Naive thymus-derived CD4-positive, alpha-beta T cell (primary cell): ENCODE measurements around the gene SLC4A1AP. TPM values are rescaled to one million over a fixed set of nuclear protein-coding genes. Genes with fewer than 3 reads are reported as not detected.

Experiments
- ATAC-seq: fragments of 150-1000 bp; cut with Tn5 transposase; 2 replicates; pipeline ENCODE4 v1.10.0; 2021; ENCODE audit warnings: mild to moderate bottlenecking, moderate library complexity
- CTCF ChIA-PET: fragments of 350-600 bp; sonication (Branson Sonifier 250); formaldehyde crosslinking; loops from one replicate; lab custom pipeline; 2021; ENCODE audit warnings: antibody characterized with exemption; lab: Charles Lee
- POLR2A ChIA-PET: fragments of 350-600 bp; sonication (Branson Sonifier 250); formaldehyde crosslinking; loops from one replicate; lab custom pipeline; 2021; ENCODE audit warnings: antibody characterized with exemption, inconsistent platforms; lab: Charles Lee
- DNase-seq, 9 donors: peaks; one replicate each; pipeline versions ENCODE4 v3.0.0 to v3.0.0-alpha.2; 2020 to 2022; ENCODE audit warnings: mixed read lengths in 1 of 9
- H3K27ac ChIP-seq: one replicate; pipeline ENCODE4 v1.7.0; 2013; ENCODE audit warnings: mild to moderate bottlenecking, low read depth, low read length, moderate library complexity
- H3K27me3 ChIP-seq, 2 donors: one replicate each; pipeline ENCODE4 v1.7.0; 2013; ENCODE audit warnings: low read length in 2 of 2, mild to moderate bottlenecking in 2 of 2, moderate library complexity in 2 of 2; ENCODE audit not compliant: control insufficient read depth in 2 of 2, insufficient read depth in 2 of 2
- H3K36me3 ChIP-seq, 3 experiments: 1 replicate in 2 of 3; 2 replicates in 1 of 3; pipeline ENCODE4 v1.7.0; 2013; ENCODE audit warnings: low read length in 3 of 3, mild to moderate bottlenecking in 3 of 3, moderate library complexity in 1 of 3; ENCODE audit not compliant: insufficient read depth in 3 of 3, control insufficient read depth in 2 of 3
- H3K4me1 ChIP-seq, 2 donors: one replicate each; pipeline ENCODE4 v1.7.0; 2013; ENCODE audit warnings: low read length in 2 of 2, mild to moderate bottlenecking in 2 of 2, moderate library complexity in 1 of 2; ENCODE audit not compliant: control insufficient read depth in 2 of 2, insufficient read depth in 2 of 2
- H3K4me3 ChIP-seq: 2 replicates; pipeline ENCODE4 v1.7.0; 2013; ENCODE audit warnings: mild to moderate bottlenecking, low read length
- H3K9me3 ChIP-seq, 3 experiments: 1 replicate in 2 of 3; 2 replicates in 1 of 3; pipeline ENCODE4 v1.7.0; 2013; ENCODE audit warnings: low read length in 3 of 3; ENCODE audit not compliant: control insufficient read depth in 2 of 3
- H3K27ac Mint-ChIP-seq, 9 donors: one replicate each; pipeline ENCODE4 v1.8.0; 2020 to 2022; ENCODE audit warnings: mixed read lengths in 9 of 9, mild to moderate bottlenecking in 8 of 9, moderate library complexity in 5 of 9, inconsistent platforms in 2 of 9
- H3K27me3 Mint-ChIP-seq, 5 donors: one replicate each; pipeline ENCODE4 v1.8.0; 2021 to 2022; ENCODE audit warnings: mixed read lengths in 5 of 5, mild to moderate bottlenecking in 1 of 5
- H3K36me3 Mint-ChIP-seq, 5 donors: one replicate each; pipeline ENCODE4 v1.8.0; 2020 to 2022; ENCODE audit warnings: mixed read lengths in 5 of 5, mild to moderate bottlenecking in 3 of 5, inconsistent platforms in 1 of 5
- H3K4me1 Mint-ChIP-seq, 7 donors: one replicate each; pipeline ENCODE4 v1.8.0; 2020 to 2022; ENCODE audit warnings: mixed read lengths in 7 of 7, mild to moderate bottlenecking in 3 of 7, inconsistent platforms in 1 of 7
- H3K4me3 Mint-ChIP-seq, 10 donors: one replicate each; pipeline ENCODE4 v1.8.0; 2020 to 2022; ENCODE audit warnings: mild to moderate bottlenecking in 10 of 10, mixed read lengths in 10 of 10, moderate library complexity in 6 of 10, inconsistent platforms in 2 of 10
- H3K9me3 Mint-ChIP-seq, 11 donors: one replicate each; pipeline ENCODE4 v1.8.0; 2020 to 2022; ENCODE audit warnings: mixed read lengths in 11 of 11, mild to moderate bottlenecking in 4 of 11, inconsistent platforms in 1 of 11, moderate library complexity in 1 of 11
- intact Hi-C, 2 donors: fragments of 100-400 bp; cut with micrococcal nuclease; formaldehyde crosslinking; loops; one replicate each; pipeline ENCODE4 v1.15.1; 2023
- polyA plus RNA-seq, 2 donors: library from polyadenylated mRNA; unstranded; fragments of 300-500 nt; fragmentation: Illumina TruSeq; gene quantifications; one replicate each; pipeline ENCODE4 v1.2.3, GENCODE V29; 2021
- total RNA-seq, 6 experiments: library from RNA in 5 of 6; stranded (reverse) in 5 of 6; gene quantifications; 1 replicate in 5 of 6; 2 replicates in 1 of 6; pipeline ENCODE4 v1.2.3 and lab custom pipeline; 2021 to 2026

The SLC4A1AP gene
- total and polyA plus RNA-seq, 7 experiments from 2014 or later: 14.7 to 37.6 (median 24.7) TPM

DNA sequence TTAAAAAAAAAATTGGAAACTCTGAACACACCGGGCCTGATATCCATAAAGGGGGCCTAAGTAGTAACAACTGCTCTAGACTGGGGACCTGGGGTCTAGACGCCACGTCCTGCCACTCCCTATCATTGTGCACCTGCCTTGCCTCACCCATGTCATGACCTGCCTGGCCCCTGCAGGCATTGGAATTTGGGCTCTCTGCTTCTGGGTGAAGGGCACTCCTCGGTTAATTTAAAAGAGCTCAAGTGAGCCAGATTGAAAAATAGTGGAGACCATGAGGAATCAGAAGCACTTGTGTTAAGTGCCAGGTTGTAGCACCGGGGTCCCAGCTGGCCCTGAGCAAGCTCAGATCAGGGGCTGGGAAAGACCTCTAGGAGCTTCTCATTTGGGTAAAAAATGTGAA lies 48.1 kb downstream of the SLC4A1AP start:
- Histone ChIP-seq H3K27ac (no peak overlapping the region), H3K36me3 (no peaks in the 10 kb centered on the region), H3K27me3 (no peaks in the 10 kb centered on the region), H3K4me3 (no peak overlapping the region), H3K4me1 (peaks cover 3 to 16% of the 10 kb centered on the region in 2 donors), H3K9me3 (no peaks in the 10 kb centered on the region)
- Mint-ChIP-seq H3K4me3 (no peak overlapping the region), H3K4me1 (peaks cover 11 to 28% (median 14%) of the 10 kb centered on the region in 7 donors), H3K27ac (no peak overlapping the region), H3K9me3 (no peaks in the 10 kb centered on the region), H3K27me3 (peaks cover 0 to 9% (median 4%) of the 10 kb centered on the region in 5 donors), H3K36me3 (no peaks in the 10 kb centered on the region)
- intact Hi-C loops: no loop called here
- DNase-seq: no peak
- POLR2A ChIA-PET: no interaction called here
- CTCF ChIA-PET: interaction anchor here (0.7 to 1.8 kb wide), 2 partner anchors 8 to 11 kb away, joined by 3 to 5 read pairs; no protein-coding TSS in a partner anchor
- ATAC-seq: no peak

DNA sequence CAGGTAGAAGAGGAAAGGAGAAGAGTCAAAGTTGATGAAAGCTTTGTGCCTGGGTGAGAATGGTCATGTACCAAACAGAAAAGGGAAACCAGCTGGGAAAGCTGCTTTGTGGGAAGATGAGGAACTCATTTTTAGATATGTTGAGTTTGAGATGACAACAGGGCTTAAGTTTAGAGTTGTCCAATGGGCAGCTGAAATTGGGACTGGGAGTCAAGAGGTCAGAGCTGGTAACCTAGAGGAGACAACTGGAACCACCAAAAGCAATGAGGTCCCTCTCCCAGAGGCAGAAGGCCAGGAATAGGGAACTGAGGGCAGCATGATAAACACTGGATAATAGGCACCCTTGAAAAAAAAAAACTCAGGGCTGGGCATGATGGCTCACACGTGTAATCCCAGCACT lies 48.8 kb downstream of the SLC4A1AP start:
- intact Hi-C loops: no loop called here
- Histone ChIP-seq H3K27me3 (no peaks in the 10 kb centered on the region), H3K9me3 (no peaks in the 10 kb centered on the region), H3K27ac (no peak overlapping the region), H3K4me3 (no peak overlapping the region), H3K36me3 (no peaks in the 10 kb centered on the region), H3K4me1 (peaks cover 3 to 19% of the 10 kb centered on the region in 2 donors)
- ATAC-seq (no peak), DNase-seq (no peak)
- ChIA-PET CTCF (interaction anchor here (0.7 to 1.8 kb wide), 2 partner anchors 9 to 10 kb away, joined by 3 to 5 read pairs; no protein-coding TSS in a partner anchor), POLR2A (no interaction called here)
- Mint-ChIP-seq H3K9me3 (no peaks in the 10 kb centered on the region), H3K36me3 (no peaks in the 10 kb centered on the region), H3K4me3 (no peak overlapping the region), H3K4me1 (peaks cover 15 to 33% (median 19%) of the 10 kb centered on the region in 7 donors), H3K27me3 (peaks cover 0 to 13% (median 8%) of the 10 kb centered on the region in 5 donors), H3K27ac (no peak overlapping the region)

DNA sequence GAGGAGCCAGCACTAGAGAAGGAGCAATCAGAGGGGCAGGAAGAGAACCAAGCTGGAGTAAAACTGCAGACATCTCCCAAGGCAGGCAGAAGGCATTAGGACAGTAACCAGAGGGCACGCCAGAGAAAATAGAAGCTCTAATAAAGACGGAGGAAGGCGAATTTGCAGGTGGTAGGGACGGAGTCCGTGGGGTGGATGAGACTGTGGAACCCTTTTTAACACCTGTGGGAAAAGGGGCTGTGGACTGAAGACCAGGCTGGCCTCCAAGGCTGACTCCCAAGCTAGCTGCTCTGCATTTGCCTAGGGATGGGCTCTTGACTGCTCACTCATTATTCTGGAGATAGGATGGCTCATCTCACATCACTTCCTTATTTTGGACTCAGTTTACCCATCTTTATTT lies 49.5 kb downstream of the SLC4A1AP start:
- ATAC-seq: no peak
- no peak overlapping the region for H3K27ac Mint-ChIP-seq
- H3K9me3 ChIP-seq: no peaks in the 10 kb centered on the region
- intact Hi-C loops: no loop called here
- H3K36me3 Mint-ChIP-seq: no peaks in the 10 kb centered on the region
- H3K27ac ChIP-seq: no peak overlapping the region
- peaks cover 0 to 13% (median 8%) of the 10 kb centered on the region in 5 donors for H3K27me3 Mint-ChIP-seq
- H3K4me1 Mint-ChIP-seq: peaks cover 15 to 33% (median 19%) of the 10 kb centered on the region in 7 donors
- no peaks in the 10 kb centered on the region for H3K36me3 ChIP-seq
- POLR2A ChIA-PET: no interaction called here
- CTCF ChIA-PET: interaction anchor here (1.8 kb wide), 1 partner anchor 10 kb away, joined by 5 read pairs; no protein-coding TSS in a partner anchor
- H3K27me3 ChIP-seq: no peaks in the 10 kb centered on the region
- H3K4me3 ChIP-seq: no peak overlapping the region
- H3K4me1 ChIP-seq: peaks cover 3 to 19% of the 10 kb centered on the region in 2 donors
- no peak for DNase-seq
- H3K9me3 Mint-ChIP-seq: no peaks in the 10 kb centered on the region
- peak overlapping the region in 1 of 10 donors; percentile 38 for H3K4me3 Mint-ChIP-seq

DNA sequence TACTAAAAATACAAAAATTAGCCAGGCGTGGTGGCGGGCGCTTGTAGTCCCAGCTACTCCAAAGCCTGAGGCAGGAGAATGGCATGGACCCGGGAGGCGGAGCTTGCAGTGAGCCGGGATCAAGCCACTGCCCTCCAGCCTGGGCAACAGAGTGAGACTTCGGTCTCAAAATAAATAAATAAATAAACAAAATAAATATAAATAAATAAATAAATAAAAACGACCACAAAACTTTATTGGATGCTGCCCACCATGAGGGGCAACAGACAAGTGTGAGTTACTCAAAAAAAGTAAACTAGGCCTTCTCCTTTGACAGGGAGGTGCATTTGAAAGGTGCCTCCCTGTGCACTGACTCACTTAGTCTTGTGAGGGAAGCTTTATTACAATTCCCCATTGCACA lies 50.4 kb downstream of the SLC4A1AP start:
- Mint-ChIP-seq H3K36me3 (no peaks in the 10 kb centered on the region), H3K27ac (peak overlapping the region in 1 of 9 donors; percentile 3), H3K9me3 (no peaks in the 10 kb centered on the region), H3K27me3 (peaks cover 0 to 13% (median 8%) of the 10 kb centered on the region in 5 donors), H3K4me1 (peaks cover 15 to 33% (median 19%) of the 10 kb centered on the region in 7 donors), H3K4me3 (peak overlapping the region in 4 of 10 donors; percentile 46 to 76 (median 70))
- no peak overlapping the region for H3K27ac ChIP-seq
- POLR2A ChIA-PET: no interaction called here
- no peak for DNase-seq
- CTCF ChIA-PET: interaction anchor here (0.8 kb wide), 1 partner anchor 31 kb away, joined by 3 read pairs; no protein-coding TSS in a partner anchor
- H3K4me3 ChIP-seq: no peak overlapping the region
- ATAC-seq: no peak
- intact Hi-C loops: no loop called here
- no peaks in the 10 kb centered on the region for H3K9me3 ChIP-seq
- H3K4me1 ChIP-seq: peaks cover 3 to 19% of the 10 kb centered on the region in 2 donors
- H3K27me3 ChIP-seq: no peaks in the 10 kb centered on the region
- H3K36me3 ChIP-seq: no peaks in the 10 kb centered on the region

DNA sequence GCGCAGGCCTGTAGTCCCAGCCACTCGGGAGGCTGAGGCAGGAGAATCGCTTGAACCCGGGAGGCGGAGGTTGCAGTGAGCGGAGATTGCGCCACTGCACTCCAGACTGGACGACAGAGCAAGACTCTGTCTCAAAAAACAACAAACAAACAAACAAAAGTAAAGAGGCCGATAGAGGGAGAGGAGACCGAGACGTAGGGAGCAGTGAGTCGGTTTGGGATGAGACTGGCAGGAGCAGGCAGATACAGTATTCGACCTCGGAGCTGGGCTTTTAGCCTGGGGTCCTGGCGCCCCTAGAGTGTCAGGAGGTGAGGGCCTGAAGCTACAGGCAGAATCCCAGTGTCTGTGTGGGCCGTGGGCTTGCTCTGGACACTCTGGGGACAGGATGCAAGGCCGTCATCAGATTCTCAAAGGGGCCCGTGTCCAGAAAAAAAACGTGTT lies 51.2 kb downstream of the SLC4A1AP start:
- peak overlapping the region in 9 of 10 donors; percentile 3 to 76 (median 63) for H3K4me3 Mint-ChIP-seq
- intact Hi-C loops: loop anchor here in 1 of 2 donors (1.0 to 5.0 kb wide), 2 partner anchors 12 to 57 kb away; partner anchors contain the start of gene MRPL33
- peaks cover 15 to 33% (median 21%) of the 10 kb centered on the region in 7 donors for H3K4me1 Mint-ChIP-seq
- no peak overlapping the region for H3K27ac ChIP-seq
- H3K27me3 ChIP-seq: no peaks in the 10 kb centered on the region
- DNase-seq: no peak
- H3K27ac Mint-ChIP-seq: peak overlapping the region in 1 of 9 donors; percentile 3
- no peaks in the 10 kb centered on the region for H3K36me3 Mint-ChIP-seq
- no peaks in the 10 kb centered on the region for H3K36me3 ChIP-seq
- H3K27me3 Mint-ChIP-seq: peaks cover 3 to 17% (median 12%) of the 10 kb centered on the region in 5 donors
- ChIA-PET POLR2A (no interaction called here), CTCF (interaction anchor here (0.8 kb wide), 1 partner anchor 32 kb away, joined by 3 read pairs; no protein-coding TSS in a partner anchor)
- peak overlapping the region; percentile 48 for H3K4me3 ChIP-seq
- ATAC-seq: no peak
- no peaks in the 10 kb centered on the region for H3K9me3 Mint-ChIP-seq
- peaks cover 3 to 19% of the 10 kb centered on the region in 2 donors for H3K4me1 ChIP-seq
- no peaks in the 10 kb centered on the region for H3K9me3 ChIP-seq

DNA sequence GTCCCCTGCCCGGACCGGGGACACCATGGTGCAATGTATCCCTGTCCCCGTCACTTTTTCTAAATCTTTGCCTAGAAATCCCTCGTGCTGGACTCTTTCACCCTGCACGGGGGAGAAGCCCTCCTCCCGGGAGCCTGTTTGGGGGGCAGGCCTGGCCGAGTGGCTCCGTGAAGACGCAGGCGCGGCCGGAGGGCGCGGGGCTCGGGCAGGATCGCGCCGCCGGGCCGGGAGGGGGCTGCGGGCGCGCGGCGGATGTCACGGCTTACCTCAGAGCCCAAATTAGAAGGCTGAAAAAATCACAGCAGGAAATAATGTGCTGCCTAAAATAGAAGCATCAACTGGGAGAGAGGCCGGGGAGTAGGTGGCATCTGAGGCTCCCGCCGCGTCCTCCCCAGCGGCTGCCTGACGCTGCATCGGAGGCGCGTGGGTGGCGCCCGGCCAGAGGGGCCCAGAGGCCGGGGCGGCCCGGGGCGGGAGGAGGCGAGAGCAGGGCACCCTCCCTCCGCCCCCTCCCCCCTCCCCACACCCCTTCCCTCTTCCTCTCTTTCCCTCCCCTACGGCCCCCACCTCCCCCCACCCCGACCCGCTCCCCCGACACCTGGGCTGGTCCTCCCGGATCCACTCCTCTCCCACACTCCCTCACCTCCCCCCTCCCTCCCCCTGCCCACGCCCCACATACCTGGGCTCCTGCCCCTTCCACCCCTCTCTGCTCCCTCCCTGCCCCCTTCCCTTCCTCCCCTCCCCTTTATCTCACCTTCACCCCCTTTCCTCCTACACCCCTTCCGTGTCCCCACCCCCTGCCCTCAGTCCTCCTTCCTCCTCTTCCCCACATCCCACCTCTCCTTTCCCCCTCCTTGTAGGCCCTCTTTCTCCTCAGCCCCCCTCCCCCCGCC lies 51.9 kb downstream of the SLC4A1AP start:
- no peaks in the 10 kb centered on the region for H3K9me3 ChIP-seq
- Mint-ChIP-seq H3K4me1 (peaks cover 15 to 33% (median 23%) of the 10 kb centered on the region in 7 donors), H3K27me3 (peaks cover 9 to 21% (median 12%) of the 10 kb centered on the region in 5 donors), H3K27ac (no peak overlapping the region), H3K9me3 (no peaks in the 10 kb centered on the region), H3K36me3 (no peaks in the 10 kb centered on the region), H3K4me3 (peak overlapping the region in 8 of 10 donors; percentile 52 to 79 (median 62))
- H3K36me3 ChIP-seq: no peaks in the 10 kb centered on the region
- H3K4me3 ChIP-seq: peak overlapping the region; percentile 48
- POLR2A ChIA-PET: no interaction called here
- no peak overlapping the region for H3K27ac ChIP-seq
- no peaks in the 10 kb centered on the region for H3K27me3 ChIP-seq
- peaks cover 3 to 19% of the 10 kb centered on the region in 2 donors for H3K4me1 ChIP-seq
- ATAC-seq: peak; percentile 73
- peak; percentile 22 to 66 (median 54) for DNase-seq
- CTCF ChIA-PET: no interaction called here
- intact Hi-C loops: loop anchor here in 1 of 2 donors (1.0 to 5.0 kb wide), 2 partner anchors 12 to 57 kb away; partner anchors contain the start of gene MRPL33
